ENCODE results near the gene SIRPA. TPM values are rescaled to one million over a fixed set of nuclear protein-coding genes. Genes with fewer than 3 reads are reported as not detected.

SIRPA gene
- total RNA-seq, 1 experiment from 2014 or later = 8.9 TPM

- Mint-ChIP-seq H3K9me3 (no peaks in the 10 kb centered on the region), H3K4me1 (peaks cover 25% of the 10 kb centered on the region), H3K27ac (no peak overlapping the region), H3K36me3 (no peaks in the 10 kb centered on the region), H3K4me3 (no peak overlapping the region), H3K27me3 (ENCODE audit: low read depth) (no peaks in the 10 kb centered on the region)
- CTCF ChIA-PET = no interaction called here
- TF ChIP-seq CTCF (IDR thresholded peaks at IDR 0.05) = no peak
- no peak for TF ChIP-seq CREB1 (CRISPR knock-in tag; IDR thresholded peaks at IDR 0.05)
- TF ChIP-seq TCF7 (CRISPR knock-in tag; IDR thresholded peaks at IDR 0.05; ENCODE audit: low read depth) = no peak
- no peak for TF ChIP-seq ATF3 (CRISPR knock-in tag; conservative IDR thresholded peaks at IDR 0.05)
- TF ChIP-seq ZNF416 (CRISPR knock-in tag; IDR thresholded peaks at IDR 0.05) = no peak
- TF ChIP-seq GABPB1 (CRISPR knock-in tag; IDR thresholded peaks at IDR 0.05) = no peak
- no peak for ATAC-seq
- POLR2A ChIA-PET = no interaction called here
- DNase-seq (ENCODE audit: low spot score) = no peak
These were observed 33.6 kb downstream of the SIRPA start for GRCh38 chr20:1928782-1929181.

GRCh38 chr20:1929460-1929859 lies 34.3 kb downstream of the SIRPA start:
- H3K4me3 Mint-ChIP-seq = no peak overlapping the region
- no peaks in the 10 kb centered on the region for H3K9me3 Mint-ChIP-seq
- H3K27ac Mint-ChIP-seq = no peak overlapping the region
- TF ChIP-seq JAZF1 (CRISPR knock-in tag; IDR thresholded peaks at IDR 0.05) (no peak), USF1 (CRISPR knock-in tag; IDR thresholded peaks at IDR 0.05) (no peak)
- no peak for DNase-seq (ENCODE audit: low spot score)
- no peaks in the 10 kb centered on the region for H3K36me3 Mint-ChIP-seq
- H3K27me3 Mint-ChIP-seq (ENCODE audit: low read depth) = no peaks in the 10 kb centered on the region
- H3K4me1 Mint-ChIP-seq = peaks cover 25% of the 10 kb centered on the region
- CTCF ChIA-PET = no interaction called here
- POLR2A ChIA-PET = no interaction called here
- no peak for ATAC-seq

GRCh38 chr20:1930165-1930564 lies 35.0 kb downstream of the SIRPA start:
- ChIA-PET POLR2A (no interaction called here), CTCF (no interaction called here)
- Mint-ChIP-seq H3K27me3 (ENCODE audit: low read depth) (no peaks in the 10 kb centered on the region), H3K4me1 (peaks cover 25% of the 10 kb centered on the region), H3K27ac (no peak overlapping the region), H3K9me3 (no peaks in the 10 kb centered on the region), H3K36me3 (no peaks in the 10 kb centered on the region), H3K4me3 (no peak overlapping the region)
- no peak for ATAC-seq
- no peak for TF ChIP-seq ZSCAN18 (CRISPR knock-in tag; IDR thresholded peaks at IDR 0.05)
- TF ChIP-seq EMX1 (CRISPR knock-in tag; IDR thresholded peaks at IDR 0.05) = no peak
- TF ChIP-seq E2F1 (CRISPR knock-in tag; IDR thresholded peaks at IDR 0.05) = no peak
- no peak for TF ChIP-seq TEAD1 (CRISPR knock-in tag; IDR thresholded peaks at IDR 0.05)
- TF ChIP-seq CTCF (IDR thresholded peaks at IDR 0.05) = no peak
- no peak for TF ChIP-seq PRDM15 (CRISPR knock-in tag; IDR thresholded peaks at IDR 0.05)
- no peak for TF ChIP-seq FOXP4 (CRISPR knock-in tag; IDR thresholded peaks at IDR 0.05)
- TF ChIP-seq ATF1 (CRISPR knock-in tag; IDR thresholded peaks at IDR 0.05) = no peak
- no peak for TF ChIP-seq TEAD4 (CRISPR knock-in tag; IDR thresholded peaks at IDR 0.05)
- TF ChIP-seq GTF2I (CRISPR knock-in tag; conservative IDR thresholded peaks at IDR 0.05) = no peak
- no peak for DNase-seq (ENCODE audit: low spot score)
